ENCODE measurements around the gene SLC20A1.
"Not testable (repeated sequence)": the region's sequence is repeated elsewhere in the genome, so short reads cannot be mapped to it uniquely, and the experiment has no call there.

The SLC20A1 gene

DNA sequence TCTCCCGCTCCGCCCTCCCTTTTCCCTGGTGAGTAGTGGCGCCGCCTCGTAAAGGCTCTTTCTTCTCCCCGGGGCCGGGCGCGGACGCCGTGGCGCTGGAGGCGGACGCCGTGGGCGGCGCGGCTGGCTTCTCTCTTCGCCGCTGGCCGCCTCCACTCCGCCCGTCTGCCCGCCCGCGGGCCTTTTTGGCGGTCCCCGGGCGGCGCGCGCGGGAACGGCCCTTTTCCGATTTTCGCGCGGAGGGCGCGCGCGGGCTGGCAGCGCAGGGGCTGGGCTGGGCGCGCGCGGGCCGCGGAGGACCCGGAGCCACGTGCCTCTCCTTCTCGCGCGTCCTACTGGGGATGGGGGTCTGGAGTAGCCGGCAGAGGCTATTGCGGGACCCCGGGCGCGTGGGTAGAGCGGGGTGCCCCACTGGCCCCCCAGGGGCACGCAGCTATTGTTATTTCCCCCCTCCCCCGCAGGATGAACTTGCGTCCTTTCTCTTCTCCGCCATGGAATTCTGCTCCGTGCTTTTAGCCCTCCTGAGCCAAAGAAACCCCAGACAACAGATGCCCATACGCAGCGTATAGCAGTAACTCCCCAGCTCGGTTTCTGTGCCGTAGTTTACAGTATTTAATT, 472 bp downstream of the SLC20A1 start:
- peak; percentile 20 for DNase-seq (ENCODE audit: low read depth)

- DNase-seq (ENCODE audit: low read depth) = no peak
Measured at GRCh38 chr2:112646791-112647689, 1.3 kb downstream of the SLC20A1 start.

- no peak for DNase-seq (ENCODE audit: low read depth)
Measured at GRCh38 chr2:112648081-112648480, 2.3 kb downstream of the SLC20A1 start.

DNA sequence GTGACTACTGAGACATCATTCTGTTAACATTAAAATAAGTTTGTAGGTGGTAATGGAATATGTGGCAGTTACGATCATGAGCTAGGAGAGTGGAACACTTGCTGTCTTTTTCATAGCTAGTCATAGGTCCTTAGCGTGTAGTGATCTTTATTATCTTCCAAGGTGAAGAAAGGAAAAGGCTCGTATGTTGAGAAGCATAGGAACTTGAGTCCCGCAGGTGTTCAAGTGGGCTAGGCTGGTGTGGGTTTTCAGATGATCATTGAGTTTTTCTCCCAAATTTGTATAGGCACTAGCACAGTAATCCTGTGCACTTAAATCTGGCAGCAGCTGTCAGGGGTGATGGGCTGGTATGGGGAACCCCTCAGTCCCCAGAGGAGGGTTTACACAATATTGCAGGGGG, 10.9 kb downstream of the SLC20A1 start:
- no peak for DNase-seq (ENCODE audit: low read depth)

DNA sequence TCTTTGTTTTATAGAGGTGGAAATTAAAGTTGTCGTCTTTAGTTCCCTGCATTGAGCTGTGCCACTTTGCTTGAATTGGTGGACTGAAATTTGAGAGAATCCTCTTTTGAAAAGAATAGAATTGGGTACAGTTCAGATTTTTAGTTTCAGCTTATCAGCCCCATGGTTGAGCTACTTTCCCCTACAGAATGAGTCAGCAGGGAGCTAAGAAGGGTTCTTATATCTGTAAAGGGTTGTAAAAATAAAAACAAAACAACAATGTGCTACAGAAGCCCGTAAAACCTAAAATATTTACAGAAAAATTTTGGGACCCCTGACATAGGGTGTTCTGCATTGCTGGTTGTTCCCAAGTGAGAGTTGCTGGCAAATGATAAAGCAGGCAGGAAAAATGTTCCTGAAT, 12.6 kb downstream of the SLC20A1 start:
- no peak for DNase-seq (ENCODE audit: low read depth)

DNA sequence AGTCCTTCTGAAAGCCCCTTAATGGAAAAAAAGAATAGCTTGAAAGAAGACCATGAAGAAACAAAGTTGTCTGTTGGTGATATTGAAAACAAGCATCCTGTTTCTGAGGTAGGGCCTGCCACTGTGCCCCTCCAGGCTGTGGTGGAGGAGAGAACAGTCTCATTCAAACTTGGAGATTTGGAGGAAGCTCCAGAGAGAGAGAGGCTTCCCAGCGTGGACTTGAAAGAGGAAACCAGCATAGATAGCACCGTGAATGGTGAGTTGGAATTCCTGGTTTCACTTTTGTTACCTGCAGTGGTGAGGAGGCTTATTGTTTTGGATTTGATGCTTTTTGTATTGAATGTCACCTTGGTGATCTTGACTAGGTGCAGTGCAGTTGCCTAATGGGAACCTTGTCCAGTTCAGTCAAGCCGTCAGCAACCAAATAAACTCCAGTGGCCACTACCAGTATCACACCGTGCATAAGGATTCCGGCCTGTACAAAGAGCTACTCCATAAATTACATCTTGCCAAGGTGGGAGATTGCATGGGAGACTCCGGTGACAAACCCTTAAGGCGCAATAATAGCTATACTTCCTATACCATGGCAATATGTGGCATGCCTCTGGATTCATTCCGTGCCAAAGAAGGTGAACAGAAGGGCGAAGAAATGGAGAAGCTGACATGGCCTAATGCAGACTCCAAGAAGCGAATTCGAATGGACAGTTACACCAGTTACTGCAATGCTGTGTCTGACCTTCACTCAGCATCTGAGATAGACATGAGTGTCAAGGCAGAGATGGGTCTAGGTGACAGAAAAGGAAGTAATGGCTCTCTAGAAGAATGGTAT, 13.3 kb downstream of the SLC20A1 start:
- no peak for DNase-seq (ENCODE audit: low read depth)

GRCh38 chr2:112660138-112660537, 14.4 kb downstream of the SLC20A1 start:
- DNase-seq (ENCODE audit: low read depth) = no peak

GRCh38 chr2:112661656-112662305, 16.0 kb downstream of the SLC20A1 start:
- no peak for DNase-seq (ENCODE audit: low read depth)

DNA sequence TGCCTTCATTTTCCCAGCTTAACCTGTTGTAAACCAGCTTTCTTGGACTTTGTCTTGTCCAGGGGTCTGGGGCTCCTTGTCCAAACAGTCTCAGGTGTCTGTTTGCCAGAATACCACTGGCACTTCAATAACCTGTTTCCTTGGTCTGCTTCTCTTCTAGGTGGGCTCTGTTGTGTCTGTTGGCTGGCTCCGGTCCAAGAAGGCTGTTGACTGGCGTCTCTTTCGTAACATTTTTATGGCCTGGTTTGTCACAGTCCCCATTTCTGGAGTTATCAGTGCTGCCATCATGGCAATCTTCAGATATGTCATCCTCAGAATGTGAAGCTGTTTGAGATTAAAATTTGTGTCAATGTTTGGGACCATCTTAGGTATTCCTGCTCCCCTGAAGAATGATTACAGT, 17.0 kb downstream of the SLC20A1 start:
- DNase-seq (ENCODE audit: low read depth) = no peak

- DNase-seq (ENCODE audit: low read depth) = no peak
Measured at GRCh38 chr2:112664689-112665088, 18.9 kb downstream of the SLC20A1 start.

GRCh38 chr2:112665113-112665780, 19.5 kb downstream of the SLC20A1 start:
- no peak for DNase-seq (ENCODE audit: low read depth)

- DNase-seq (ENCODE audit: low read depth) = no peak
Measured at GRCh38 chr2:112666761-112667122, 21.0 kb downstream of the SLC20A1 start.

GRCh38 chr2:112667540-112667939, 21.8 kb downstream of the SLC20A1 start:
- DNase-seq (ENCODE audit: low read depth) = not testable (repeated sequence)

GRCh38 chr2:112669667-112670066, 23.9 kb downstream of the SLC20A1 start:
- DNase-seq (ENCODE audit: low read depth) = no peak

GRCh38 chr2:112670252-112671022, 24.7 kb downstream of the SLC20A1 start:
- no peak for DNase-seq (ENCODE audit: low read depth)

GRCh38 chr2:112671801-112672200, 26.1 kb downstream of the SLC20A1 start:
- DNase-seq (ENCODE audit: low read depth) = no peak

GRCh38 chr2:112673008-112673407, 27.3 kb downstream of the SLC20A1 start:
- DNase-seq (ENCODE audit: low read depth) = no peak

GRCh38 chr2:112674229-112674628, 28.5 kb downstream of the SLC20A1 start:
- no peak for DNase-seq (ENCODE audit: low read depth)

DNA sequence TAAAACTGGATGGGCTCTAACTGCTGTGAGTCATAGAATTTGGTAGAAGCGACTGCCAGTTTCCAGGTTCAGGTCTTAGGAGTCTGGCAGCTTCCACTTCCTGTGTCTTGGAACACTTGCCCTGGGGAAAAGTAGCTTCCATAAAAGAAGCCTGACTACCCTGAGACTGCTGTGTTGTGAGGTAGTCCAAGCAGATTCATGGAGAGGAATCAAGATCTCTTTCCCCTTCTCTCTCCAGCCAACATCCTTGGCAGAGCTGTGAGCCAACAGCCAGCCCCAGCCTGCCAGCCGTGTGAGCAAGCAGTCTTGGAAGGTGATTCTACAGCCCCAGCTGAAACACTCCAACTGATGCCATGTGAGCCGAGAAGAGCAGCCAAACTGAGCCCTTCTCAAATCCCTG, 33.7 kb downstream of the SLC20A1 start:
- no peak for DNase-seq (ENCODE audit: low read depth)

- no peak for DNase-seq (ENCODE audit: low read depth)
Measured at GRCh38 chr2:112680666-112681101, 34.9 kb downstream of the SLC20A1 start.

DNA sequence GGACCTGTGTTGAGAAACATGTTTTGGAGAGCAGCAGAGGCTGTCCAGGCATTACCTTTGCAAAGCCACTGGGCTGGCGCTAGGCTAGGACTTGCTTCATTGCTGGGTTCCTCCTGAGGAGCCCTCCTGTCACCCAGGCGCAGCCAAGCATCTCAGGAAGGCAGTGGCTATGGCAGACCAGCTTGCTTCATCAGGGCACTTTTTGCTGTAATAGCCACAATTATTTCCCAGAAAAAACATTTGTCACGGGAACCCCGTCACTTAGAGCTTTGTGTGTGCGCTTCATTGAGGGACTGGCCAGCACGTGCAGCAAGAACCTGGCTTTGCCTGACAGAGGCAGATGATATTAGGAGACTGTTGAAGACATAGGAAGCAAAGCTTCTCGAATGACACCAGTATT, 36.4 kb downstream of the SLC20A1 start:
- no peak for DNase-seq (ENCODE audit: low read depth)

Data from stimulated activated CD8-positive, alpha-beta memory T cell treated with anti-CD3 and anti-CD28 coated beads, Interleukin-7, amount 100 ng/mL, for 24 hours (primary cell).